GM12878 (cell line): ENCODE results near the gene MARS1. TPM values are rescaled to one million over a fixed set of nuclear protein-coding genes. Genes with fewer than 3 reads are reported as not detected.

Source experiments
- ATF7 ChIP-seq: fragments of 450-650 bp; IDR thresholded peaks from 2 replicates; pipeline ENCODE4 v1.6.1; 2016; ENCODE audit warnings: low read depth, mild to moderate bottlenecking
- BMI1 ChIP-seq: fragments of 450-650 bp; IDR thresholded peaks from 2 replicates; pipeline ENCODE4 v1.6.1; 2016; ENCODE audit warnings: mild to moderate bottlenecking, moderate library complexity, borderline replicate concordance
- CBX5 ChIP-seq: sonication (generic); IDR thresholded peaks from 2 replicates; pipeline ENCODE4 v1.6.1; 2016; ENCODE audit warnings: low read depth, moderate library complexity, mild to moderate bottlenecking, inconsistent platforms
- CHD2 ChIP-seq: IDR thresholded peaks from 2 replicates; pipeline ENCODE4 v1.6.1; 2011; ENCODE audit warnings: low read depth, low read length, improper control_type of control experiment, borderline replicate concordance
- EP300 ChIP-seq, 2 experiments: fragments of 150-350 bp in 1 of 2; IDR thresholded peaks; 2 replicates each; pipeline ENCODE4 v1.6.1; 2011 to 2012; ENCODE audit warnings: low read depth in 2 of 2, low read length in 2 of 2, borderline replicate concordance in 1 of 2, improper control_type of control experiment in 1 of 2, inconsistent platforms in 1 of 2; ENCODE audit not compliant: control insufficient read depth in 1 of 2
- FOXK2 ChIP-seq: fragments of 450-650 bp; IDR thresholded peaks from 2 replicates; pipeline ENCODE4 v1.6.1; 2017; ENCODE audit warnings: mild to moderate bottlenecking, moderate library complexity
- GATAD2B ChIP-seq: fragments of 450-650 bp; conservative IDR thresholded peaks from 2 replicates; pipeline ENCODE4 v1.6.1; 2017; ENCODE audit warnings: low read depth, mild to moderate bottlenecking, moderate library complexity
- IKZF1 ChIP-seq: fragments of 450-650 bp; conservative IDR thresholded peaks from 2 replicates; pipeline ENCODE4 v1.6.1; 2017; ENCODE audit warnings: antibody characterized with exemption, mild to moderate bottlenecking
- KAT2A ChIP-seq: conservative IDR thresholded peaks from 2 replicates; pipeline ENCODE4 v1.6.1; 2011; ENCODE audit warnings: low read depth, low read length; ENCODE audit not compliant: control insufficient read depth
- LARP7 ChIP-seq: fragments of 450-650 bp; IDR thresholded peaks from 2 replicates; pipeline ENCODE4 v1.6.1; 2017; ENCODE audit warnings: mild to moderate bottlenecking
- NRF1 ChIP-seq: conservative IDR thresholded peaks from 2 replicates; pipeline ENCODE4 v1.6.1; 2011; ENCODE audit warnings: mild to moderate bottlenecking, low read depth, low read length, improper control_type of control experiment
- SIX5 ChIP-seq: IDR thresholded peaks from 2 replicates; pipeline ENCODE4 v1.6.1; 2011; ENCODE audit warnings: mild to moderate bottlenecking, low read depth, low read length, moderate library complexity; ENCODE audit not compliant: severe bottlenecking
- SMAD1 ChIP-seq: fragments of 450-650 bp; IDR thresholded peaks from 2 replicates; pipeline ENCODE4 v1.6.1; 2018; ENCODE audit warnings: mild to moderate bottlenecking, low read depth; ENCODE audit not compliant: partially characterized antibody
- STAT3 ChIP-seq: IDR thresholded peaks from 2 replicates; pipeline ENCODE4 v1.6.1; 2011; ENCODE audit warnings: low read depth, low read length, improper control_type of control experiment
- TCF3 ChIP-seq: IDR thresholded peaks from 2 replicates; pipeline ENCODE4 v1.6.1; 2012; ENCODE audit warnings: low read depth, mild to moderate bottlenecking, low read length, borderline replicate concordance; ENCODE audit not compliant: insufficient read depth
- USF1 ChIP-seq: IDR thresholded peaks from 2 replicates; pipeline ENCODE4 v1.6.1; 2011; ENCODE audit warnings: borderline replicate concordance, low read depth, mild to moderate bottlenecking, moderate library complexity, mixed read lengths, low read length; ENCODE audit not compliant: insufficient read depth; ENCODE audit errors: extremely low read length
- ZNF274 ChIP-seq: IDR thresholded peaks from one replicate; pipeline ENCODE4 v1.8.0; 2011; ENCODE audit not compliant: insufficient read length, insufficient read depth
- ZSCAN29 ChIP-seq: fragments of 450-650 bp; IDR thresholded peaks from 2 replicates; pipeline ENCODE4 v1.6.1; 2017; ENCODE audit warnings: mild to moderate bottlenecking, moderate library complexity
- ZZZ3 ChIP-seq: IDR thresholded peaks from 2 replicates; pipeline ENCODE4 v1.6.1; 2011; ENCODE audit warnings: low read depth; ENCODE audit not compliant: control insufficient read depth, insufficient read length
- polyA plus RNA-seq, 11 experiments: library from polyadenylated mRNA; depleted of rRNA in 4 of 11; unstranded in 6 of 11; stranded (reverse) in 5 of 11; fragments of >200 nt; fragmentation: Nextera tagmentation in 4 of 11; fragmentation: Illumina TruSeq in 1 of 11; extraction: Ambion mirVana in 4 of 11; extraction: Trizol in 1 of 11; gene quantifications; 1 replicate in 1 of 11; 2 replicates in 10 of 11; pipeline versions ENCODE4 v1.2.1 to v1.2.3, GENCODE V29; 2011 to 2016; ENCODE audit warnings: inconsistent platforms in 2 of 11, missing spikeins in 2 of 11, low read depth in 1 of 11
- total RNA-seq, 4 experiments: library from RNA; depleted of rRNA in 3 of 4; stranded (reverse); fragments of >200 nt in 3 of 4; fragmentation: Illumina TruSeq in 1 of 4; extraction: Trizol in 1 of 4; gene quantifications; 2 replicates each; pipeline versions ENCODE4 v1.2.1 to v1.2.3, GENCODE V29; 2013 to 2021
- TF ChIP-seq, protein P1 (sequence below): fragments of 450-650 bp; IDR thresholded peaks from 2 replicates; pipeline ENCODE4 v1.6.1; 2017; ENCODE audit warnings: mild to moderate bottlenecking, low read depth, inconsistent platforms; ENCODE audit not compliant: poor library complexity, severe bottlenecking
- TF ChIP-seq, protein P2 (sequence below): IDR thresholded peaks from 2 replicates; pipeline ENCODE4 v1.6.1; 2012; ENCODE audit warnings: low read depth, low read length, improper control_type of control experiment
- TF ChIP-seq, protein P3 (sequence below): fragments of 450-650 bp; IDR thresholded peaks from 2 replicates; pipeline ENCODE4 v1.6.1; 2018; ENCODE audit warnings: mild to moderate bottlenecking, low read depth, moderate library complexity; ENCODE audit not compliant: partially characterized antibody
- TF ChIP-seq, protein P4 (sequence below): IDR thresholded peaks from 2 replicates; pipeline ENCODE4 v1.6.1; 2011; ENCODE audit warnings: mild to moderate bottlenecking, low read depth, low read length, moderate library complexity; ENCODE audit not compliant: insufficient replicate concordance

MARS1 gene
- total and polyA plus RNA-seq, 10 of the 15 experiments (the other 5 are each of a cell fraction or from before 2014, with no cell fraction given) = 72.3 to 270 (median 153) TPM

- TF ChIP-seq, protein P1, sequence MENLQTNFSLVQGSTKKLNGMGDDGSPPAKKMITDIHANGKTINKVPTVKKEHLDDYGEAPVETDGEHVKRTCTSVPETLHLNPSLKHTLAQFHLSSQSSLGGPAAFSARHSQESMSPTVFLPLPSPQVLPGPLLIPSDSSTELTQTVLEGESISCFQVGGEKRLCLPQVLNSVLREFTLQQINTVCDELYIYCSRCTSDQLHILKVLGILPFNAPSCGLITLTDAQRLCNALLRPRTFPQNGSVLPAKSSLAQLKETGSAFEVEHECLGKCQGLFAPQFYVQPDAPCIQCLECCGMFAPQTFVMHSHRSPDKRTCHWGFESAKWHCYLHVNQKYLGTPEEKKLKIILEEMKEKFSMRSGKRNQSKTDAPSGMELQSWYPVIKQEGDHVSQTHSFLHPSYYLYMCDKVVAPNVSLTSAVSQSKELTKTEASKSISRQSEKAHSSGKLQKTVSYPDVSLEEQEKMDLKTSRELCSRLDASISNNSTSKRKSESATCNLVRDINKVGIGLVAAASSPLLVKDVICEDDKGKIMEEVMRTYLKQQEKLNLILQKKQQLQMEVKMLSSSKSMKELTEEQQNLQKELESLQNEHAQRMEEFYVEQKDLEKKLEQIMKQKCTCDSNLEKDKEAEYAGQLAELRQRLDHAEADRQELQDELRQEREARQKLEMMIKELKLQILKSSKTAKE = peak; percentile 65
- TF ChIP-seq, protein P2, sequence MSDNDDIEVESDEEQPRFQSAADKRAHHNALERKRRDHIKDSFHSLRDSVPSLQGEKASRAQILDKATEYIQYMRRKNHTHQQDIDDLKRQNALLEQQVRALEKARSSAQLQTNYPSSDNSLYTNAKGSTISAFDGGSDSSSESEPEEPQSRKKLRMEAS = 0 out of 2 replicates have a peak, but pooled peaks have one; percentile 49
- TF ChIP-seq ZNF274 (no peak), SIX5 (no peak), KAT2A (no peak), TCF3 (peak; percentile 89), BMI1 (no peak), LARP7 (no peak), SMAD1 (no peak), IKZF1 (peak; percentile 69), FOXK2 (no peak), STAT3 (no peak), ATF7 (peak; percentile 37; the same call in 1 of the 2 replicates), CBX5 (no peak), ZSCAN29 (no peak), CHD2 (peak; percentile 63; the same call in 1 of the 2 replicates), NRF1 (no peak), ZZZ3 (no peak), USF1 (no peak), GATAD2B (no peak; the same call in 1 of the 2 replicates), EP300 (IDR thresholded peaks at IDR 0.05; ENCODE audit: borderline replicate concordance in 1 of 2, control insufficient read depth in 1 of 2, low read depth in 2 of 2, low read length in 2 of 2) (no peak)
- TF ChIP-seq, protein P3, sequence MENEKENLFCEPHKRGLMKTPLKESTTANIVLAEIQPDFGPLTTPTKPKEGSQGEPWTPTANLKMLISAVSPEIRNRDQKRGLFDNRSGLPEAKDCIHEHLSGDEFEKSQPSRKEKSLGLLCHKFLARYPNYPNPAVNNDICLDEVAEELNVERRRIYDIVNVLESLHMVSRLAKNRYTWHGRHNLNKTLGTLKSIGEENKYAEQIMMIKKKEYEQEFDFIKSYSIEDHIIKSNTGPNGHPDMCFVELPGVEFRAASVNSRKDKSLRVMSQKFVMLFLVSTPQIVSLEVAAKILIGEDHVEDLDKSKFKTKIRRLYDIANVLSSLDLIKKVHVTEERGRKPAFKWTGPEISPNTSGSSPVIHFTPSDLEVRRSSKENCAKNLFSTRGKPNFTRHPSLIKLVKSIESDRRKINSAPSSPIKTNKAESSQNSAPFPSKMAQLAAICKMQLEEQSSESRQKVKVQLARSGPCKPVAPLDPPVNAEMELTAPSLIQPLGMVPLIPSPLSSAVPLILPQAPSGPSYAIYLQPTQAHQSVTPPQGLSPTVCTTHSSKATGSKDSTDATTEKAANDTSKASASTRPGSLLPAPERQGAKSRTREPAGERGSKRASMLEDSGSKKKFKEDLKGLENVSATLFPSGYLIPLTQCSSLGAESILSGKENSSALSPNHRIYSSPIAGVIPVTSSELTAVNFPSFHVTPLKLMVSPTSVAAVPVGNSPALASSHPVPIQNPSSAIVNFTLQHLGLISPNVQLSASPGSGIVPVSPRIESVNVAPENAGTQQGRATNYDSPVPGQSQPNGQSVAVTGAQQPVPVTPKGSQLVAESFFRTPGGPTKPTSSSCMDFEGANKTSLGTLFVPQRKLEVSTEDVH = peak; percentile 49
- TF ChIP-seq, protein P4, sequence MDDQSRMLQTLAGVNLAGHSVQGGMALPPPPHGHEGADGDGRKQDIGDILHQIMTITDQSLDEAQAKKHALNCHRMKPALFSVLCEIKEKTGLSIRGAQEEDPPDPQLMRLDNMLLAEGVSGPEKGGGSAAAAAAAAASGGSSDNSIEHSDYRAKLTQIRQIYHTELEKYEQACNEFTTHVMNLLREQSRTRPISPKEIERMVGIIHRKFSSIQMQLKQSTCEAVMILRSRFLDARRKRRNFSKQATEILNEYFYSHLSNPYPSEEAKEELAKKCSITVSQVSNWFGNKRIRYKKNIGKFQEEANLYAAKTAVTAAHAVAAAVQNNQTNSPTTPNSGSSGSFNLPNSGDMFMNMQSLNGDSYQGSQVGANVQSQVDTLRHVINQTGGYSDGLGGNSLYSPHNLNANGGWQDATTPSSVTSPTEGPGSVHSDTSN = no peak
Observed at GRCh38 chr12:57462251-57462911, 25.5 kb upstream of the MARS1 start (continued).
